Osteocyte (in vitro differentiated cells): Measurements from ENCODE around the gene PTBP1. TPM values are rescaled to one million over a fixed set of nuclear protein-coding genes. Genes with fewer than 3 reads are reported as not detected.

Experiments used
- DNase-seq: peaks from one replicate; pipeline ENCODE4 v3.0.0; 2021; ENCODE audit warnings: mixed read lengths; ENCODE audit not compliant: unreplicated experiment; ENCODE audit errors: extremely low spot score
- H3K27ac Mint-ChIP-seq: one replicate; pipeline ENCODE4 v1.8.0; 2021; ENCODE audit warnings: mild to moderate bottlenecking, mixed read lengths; ENCODE audit not compliant: unreplicated experiment
- H3K27me3 Mint-ChIP-seq: one replicate; pipeline ENCODE4 v1.8.0; 2021; ENCODE audit warnings: mixed read lengths; ENCODE audit not compliant: unreplicated experiment
- H3K36me3 Mint-ChIP-seq: one replicate; pipeline ENCODE4 v1.8.0; 2021; ENCODE audit warnings: mixed read lengths; ENCODE audit not compliant: unreplicated experiment
- H3K4me1 Mint-ChIP-seq: one replicate; pipeline ENCODE4 v1.8.0; 2021; ENCODE audit warnings: mixed read lengths; ENCODE audit not compliant: unreplicated experiment
- H3K4me3 Mint-ChIP-seq: one replicate; pipeline ENCODE4 v1.8.0; 2021; ENCODE audit warnings: mild to moderate bottlenecking, moderate library complexity, mixed read lengths; ENCODE audit not compliant: unreplicated experiment
- H3K9me3 Mint-ChIP-seq: one replicate; pipeline ENCODE4 v1.8.0; 2021; ENCODE audit warnings: mixed read lengths; ENCODE audit not compliant: unreplicated experiment
- CTCF ChIP-seq: fragments of 200-600 bp; sonication (generic); IDR thresholded peaks from 2 replicates; pipeline ENCODE4 v1.5.0; 2021; ENCODE audit warnings: antibody characterized with exemption, mild to moderate bottlenecking, moderate library complexity
- total RNA-seq: library from RNA; stranded (reverse); gene quantifications from 2 replicates; pipeline ENCODE4 v1.2.1, GENCODE V29; 2021

The PTBP1 gene
- total RNA-seq, 1 donor from 2014 or later: 370 TPM

GRCh38 chr19:772730-773436, 24.4 kb upstream of the PTBP1 start:
- Mint-ChIP-seq H3K4me3 (no peak overlapping the region), H3K9me3 (no peaks in the 10 kb centered on the region), H3K36me3 (no peaks in the 10 kb centered on the region), H3K27ac (peak overlapping the region; percentile 34), H3K4me1 (peaks cover 33% of the 10 kb centered on the region), H3K27me3 (no peaks in the 10 kb centered on the region)
- DNase-seq: no peak
- TF ChIP-seq CTCF: no peak

DNA sequence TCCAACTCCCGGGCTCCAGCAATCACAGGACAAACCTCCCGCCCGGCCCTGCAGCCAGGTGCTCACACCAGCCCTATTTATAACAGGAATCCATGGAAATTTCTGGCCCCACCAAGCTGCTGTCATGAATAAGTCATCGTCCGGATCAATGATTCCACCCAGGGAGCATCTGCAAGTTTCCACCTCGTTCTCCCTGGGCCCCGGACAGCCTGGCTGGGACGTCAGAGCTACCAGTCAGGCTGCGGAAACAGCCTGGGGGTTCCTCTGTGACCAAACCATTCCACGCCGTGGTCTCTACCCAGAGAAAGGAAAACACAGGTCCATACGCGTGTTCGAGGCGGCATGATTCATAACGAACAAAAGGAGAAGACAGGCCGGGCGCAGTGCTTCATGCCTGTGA, 20.7 kb upstream of the PTBP1 start:
- DNase-seq: no peak
- peak overlapping the region; percentile 59 for H3K27ac Mint-ChIP-seq
- no peak overlapping the region for H3K4me3 Mint-ChIP-seq
- no peaks in the 10 kb centered on the region for H3K36me3 Mint-ChIP-seq
- TF ChIP-seq CTCF: no peak
- H3K9me3 Mint-ChIP-seq: no peaks in the 10 kb centered on the region
- H3K27me3 Mint-ChIP-seq: no peaks in the 10 kb centered on the region
- peaks cover 36% of the 10 kb centered on the region for H3K4me1 Mint-ChIP-seq

- H3K4me1 Mint-ChIP-seq: peaks cover 52% of the 10 kb centered on the region
- H3K27ac Mint-ChIP-seq: peak overlapping the region; percentile 98
- H3K9me3 Mint-ChIP-seq: no peaks in the 10 kb centered on the region
- peak; percentile 91 for DNase-seq
- no peaks in the 10 kb centered on the region for H3K36me3 Mint-ChIP-seq
- H3K27me3 Mint-ChIP-seq: no peaks in the 10 kb centered on the region
- peak overlapping the region; percentile 59 for H3K4me3 Mint-ChIP-seq
- no peak for TF ChIP-seq CTCF
These were observed 18.2 kb upstream of the PTBP1 start for GRCh38 chr19:778910-779653.

DNA sequence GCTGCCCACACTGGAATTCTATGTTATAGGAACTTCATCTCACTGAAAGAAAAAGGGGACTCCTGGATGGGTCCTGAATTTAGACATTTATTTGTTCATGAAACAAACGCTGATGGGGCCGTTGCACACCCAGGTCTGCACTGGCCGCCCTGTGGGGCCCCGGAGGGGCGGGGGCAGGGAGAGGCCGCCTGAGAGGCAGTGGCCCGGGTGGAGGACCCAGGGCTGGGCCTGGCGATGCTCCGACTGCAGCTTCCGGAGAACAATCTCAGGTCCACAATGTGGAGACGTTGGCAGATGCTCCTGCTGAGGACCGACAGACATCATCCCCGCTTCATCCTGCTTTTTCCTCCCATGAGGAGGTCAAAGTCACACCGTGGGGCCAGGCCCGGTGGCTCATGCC, 16.3 kb upstream of the PTBP1 start:
- Mint-ChIP-seq H3K4me3 (no peak overlapping the region), H3K27me3 (no peaks in the 10 kb centered on the region), H3K27ac (peak overlapping the region; percentile 98), H3K36me3 (no peaks in the 10 kb centered on the region), H3K4me1 (peaks cover 58% of the 10 kb centered on the region), H3K9me3 (no peaks in the 10 kb centered on the region)
- DNase-seq: no peak
- no peak for TF ChIP-seq CTCF

- no peak for DNase-seq
- no peaks in the 10 kb centered on the region for H3K36me3 Mint-ChIP-seq
- H3K4me1 Mint-ChIP-seq: peaks cover 55% of the 10 kb centered on the region
- H3K4me3 Mint-ChIP-seq: peak overlapping the region; percentile 75
- H3K27ac Mint-ChIP-seq: peak overlapping the region; percentile 98
- H3K9me3 Mint-ChIP-seq: no peaks in the 10 kb centered on the region
- H3K27me3 Mint-ChIP-seq: no peaks in the 10 kb centered on the region
- TF ChIP-seq CTCF: no peak
These were observed 15.5 kb upstream of the PTBP1 start for GRCh38 chr19:781800-782184.
